HepG2 (cell line): Measurements from ENCODE around the gene RALB. TPM values are rescaled to one million over a fixed set of nuclear protein-coding genes. Genes with fewer than 3 reads are reported as not detected.

ENCODE experiments used
- ARID3A ChIP-seq: IDR thresholded peaks from 2 replicates; pipeline ENCODE4 v1.6.1; 2012; ENCODE audit warnings: low read depth, low read length, improper control_type of control experiment
- HMGXB4 ChIP-seq, 2 experiments: sonication (generic) in 1 of 2; formaldehyde crosslinking in 1 of 2; IDR thresholded peaks; 2 replicates each; pipeline versions ENCODE4 v1.4.0 to v1.6.1; 2018 to 2020; ENCODE audit warnings: missing genetic modification reagents in 2 of 2, borderline replicate concordance in 1 of 2, low read depth in 1 of 2, mild to moderate bottlenecking in 1 of 2, missing biosample characterization in 1 of 2
- NAIF1 ChIP-seq: sonication (generic); formaldehyde crosslinking; IDR thresholded peaks from 2 replicates; pipeline ENCODE4 v1.5.0; 2020; ENCODE audit warnings: mild to moderate bottlenecking, missing genetic modification reagents, borderline replicate concordance
- PTBP1 ChIP-seq: fragments of 200-400 bp; formaldehyde crosslinking; IDR thresholded peaks from 2 replicates; pipeline ENCODE4 v1.6.1; 2018; ENCODE audit warnings: low read length, low read depth; ENCODE audit not compliant: poor library complexity, severe bottlenecking
- SALL1 ChIP-seq: sonication (generic); formaldehyde crosslinking; IDR thresholded peaks from 2 replicates; pipeline ENCODE4 v1.8.0; 2022; ENCODE audit warnings: mild to moderate bottlenecking, missing genetic modification reagents
- SAP130 ChIP-seq: IDR thresholded peaks from 2 replicates; pipeline ENCODE4 v1.6.1; 2016; ENCODE audit warnings: low read depth
- STAG1 ChIP-seq: sonication (generic); formaldehyde crosslinking; IDR thresholded peaks from 2 replicates; pipeline ENCODE4 v1.4.0; 2020; ENCODE audit warnings: missing genetic modification reagents
- TFDP2 ChIP-seq: sonication (generic); formaldehyde crosslinking; IDR thresholded peaks from 2 replicates; pipeline ENCODE4 v1.4.0; 2020; ENCODE audit warnings: missing genetic modification reagents
- ZBED4 ChIP-seq: sonication (generic); formaldehyde crosslinking; IDR thresholded peaks from 2 replicates; pipeline ENCODE4 v1.4.0; 2020; ENCODE audit warnings: missing genetic modification reagents, borderline replicate concordance
- ZBTB3 ChIP-seq: sonication (generic); formaldehyde crosslinking; IDR thresholded peaks from 2 replicates; pipeline ENCODE4 v1.4.0; 2020; ENCODE audit warnings: low read depth, mild to moderate bottlenecking, moderate library complexity, missing genetic modification reagents, borderline replicate concordance
- ZBTB37 ChIP-seq: sonication (generic); formaldehyde crosslinking; IDR thresholded peaks from 2 replicates; pipeline ENCODE4 v1.4.0; 2020; ENCODE audit warnings: mild to moderate bottlenecking, missing genetic modification reagents
- ZNF34 ChIP-seq: sonication (generic); formaldehyde crosslinking; IDR thresholded peaks from 2 replicates; pipeline ENCODE4 v1.4.0; 2020; ENCODE audit warnings: mild to moderate bottlenecking, missing genetic modification reagents, borderline replicate concordance
- ZNF616 ChIP-seq: sonication (generic); formaldehyde crosslinking; IDR thresholded peaks from 2 replicates; pipeline ENCODE4 v1.5.0; 2020; ENCODE audit warnings: low read depth, mild to moderate bottlenecking, missing genetic modification reagents
- ZNF674 ChIP-seq: sonication (generic); formaldehyde crosslinking; IDR thresholded peaks from 2 replicates; pipeline ENCODE4 v1.5.0; 2020; ENCODE audit warnings: low read depth, mild to moderate bottlenecking, missing genetic modification reagents
- ZNF710 ChIP-seq: sonication (generic); formaldehyde crosslinking; IDR thresholded peaks from 2 replicates; pipeline ENCODE4 v1.5.0; 2020; ENCODE audit warnings: mild to moderate bottlenecking, missing genetic modification reagents, borderline replicate concordance
- polyA plus RNA-seq, 8 experiments: library from polyadenylated mRNA; depleted of rRNA in 3 of 8; stranded (reverse) in 7 of 8; unstranded in 1 of 8; fragments of >200 nt; fragmentation: Illumina TruSeq in 4 of 8; extraction: Trizol in 4 of 8; gene quantifications; 2 replicates each; pipeline versions ENCODE4 v1.2.1 to v1.2.3, GENCODE V29; 2011 to 2016; ENCODE audit warnings: low read depth in 4 of 8, missing spikeins in 1 of 8, mixed read lengths in 1 of 8; ENCODE audit not compliant: insufficient read depth in 1 of 8
- total RNA-seq, 5 experiments: library from RNA; depleted of rRNA; stranded (reverse); fragments of >200 nt; fragmentation: Illumina TruSeq; extraction: Trizol; gene quantifications; 2 replicates each; pipeline ENCODE4 v1.2.3, GENCODE V29; 2016; ENCODE audit warnings: low read depth in 1 of 5

RALB gene
- total and polyA plus RNA-seq, 2 of the 13 experiments (the other 11 are each of a cell fraction or from before 2014, with no cell fraction given): 37.8 to 43.2 TPM

GRCh38 chr2:120272763-120273481 is 20.3 kb downstream of the RALB start (continued):
- peak; percentile 58; the same call in 1 of the 2 replicates for TF ChIP-seq ZNF710 (CRISPR knock-in tag)
- peak; percentile 73 for TF ChIP-seq SALL1 (CRISPR knock-in tag)
- TF ChIP-seq HMGXB4 (CRISPR knock-in tag; IDR thresholded peaks at IDR 0.05; ENCODE audit: borderline replicate concordance in 1 of 2, low read depth in 1 of 2): no peak
- TF ChIP-seq ZNF616 (CRISPR knock-in tag): no peak
- TF ChIP-seq ZBED4 (CRISPR knock-in tag): peak; percentile 77; the same call in 1 of the 2 replicates
- no peak for TF ChIP-seq ZNF674
- no peak for TF ChIP-seq NAIF1 (CRISPR knock-in tag)
- no peak for TF ChIP-seq ZNF34 (CRISPR knock-in tag)
- peak; percentile 77 for TF ChIP-seq SAP130 (CRISPR knock-in tag)
- TF ChIP-seq ARID3A: peak; percentile 72
- peak; percentile 4; the same call in 1 of the 2 replicates for TF ChIP-seq STAG1 (CRISPR knock-in tag)
- peak; percentile 80; the same call in 1 of the 2 replicates for TF ChIP-seq ZBTB3
- TF ChIP-seq PTBP1: no peak
- peak; percentile 52; the same call in 1 of the 2 replicates for TF ChIP-seq TFDP2 (CRISPR knock-in tag)
- TF ChIP-seq ZBTB37 (CRISPR knock-in tag): peak; percentile 94
